ENCODE data around the gene ATP11A.

ATP11A gene

GRCh38 chr13:112743451-112744167 is 53.8 kb downstream of the ATP11A start:
- Histone ChIP-seq H3K4me1 (ENCODE audit: insufficient read depth, poor library complexity, severe bottlenecking) (no peaks in the 10 kb centered on the region), H3K36me3 (ENCODE audit: low read depth) (no peaks in the 10 kb centered on the region), H3K27ac (ENCODE audit: poor library complexity, severe bottlenecking) (no peak overlapping the region), H3K9me3 (ENCODE audit: severe bottlenecking) (no peaks in the 10 kb centered on the region), H3K27me3 (ENCODE audit: insufficient read depth, poor library complexity, severe bottlenecking) (no peaks in the 10 kb centered on the region), H3K4me3 (ENCODE audit: severe bottlenecking) (no peak overlapping the region)
- DNase-seq (ENCODE audit: low spot score) (no peak), ATAC-seq (ENCODE audit: low read depth) (no peak)
- TF ChIP-seq CTCF (IDR thresholded peaks at IDR 0.05; ENCODE audit: poor library complexity, severe bottlenecking): no peak

- H3K4me1 ChIP-seq (ENCODE audit: insufficient read depth, poor library complexity, severe bottlenecking): no peaks in the 10 kb centered on the region
- H3K4me3 ChIP-seq (ENCODE audit: severe bottlenecking): no peak overlapping the region
- no peak for TF ChIP-seq CTCF (IDR thresholded peaks at IDR 0.05; ENCODE audit: poor library complexity, severe bottlenecking)
- DNase-seq (ENCODE audit: low spot score) (no peak), ATAC-seq (ENCODE audit: low read depth) (peak; percentile 31; the same call in 1 of the 3 replicates)
- H3K9me3 ChIP-seq (ENCODE audit: severe bottlenecking): no peaks in the 10 kb centered on the region
- H3K27ac ChIP-seq (ENCODE audit: poor library complexity, severe bottlenecking): no peak overlapping the region
- no peaks in the 10 kb centered on the region for H3K27me3 ChIP-seq (ENCODE audit: insufficient read depth, poor library complexity, severe bottlenecking)
- H3K36me3 ChIP-seq (ENCODE audit: low read depth): no peaks in the 10 kb centered on the region
Measured at GRCh38 chr13:112744168-112745021, 54.6 kb downstream of the ATP11A start.

- DNase-seq (ENCODE audit: low spot score) (no peak), ATAC-seq (ENCODE audit: low read depth) (no peak)
- no peaks in the 10 kb centered on the region for H3K27me3 ChIP-seq (ENCODE audit: insufficient read depth, poor library complexity, severe bottlenecking)
- no peak overlapping the region for H3K4me3 ChIP-seq (ENCODE audit: severe bottlenecking)
- H3K27ac ChIP-seq (ENCODE audit: poor library complexity, severe bottlenecking): no peak overlapping the region
- H3K9me3 ChIP-seq (ENCODE audit: severe bottlenecking): no peaks in the 10 kb centered on the region
- no peaks in the 10 kb centered on the region for H3K4me1 ChIP-seq (ENCODE audit: insufficient read depth, poor library complexity, severe bottlenecking)
- no peaks in the 10 kb centered on the region for H3K36me3 ChIP-seq (ENCODE audit: low read depth)
- no peak for TF ChIP-seq CTCF (IDR thresholded peaks at IDR 0.05; ENCODE audit: poor library complexity, severe bottlenecking)
Measured at GRCh38 chr13:112746044-112746443, 56.2 kb downstream of the ATP11A start.

- ATAC-seq (ENCODE audit: low read depth) (no peak), DNase-seq (ENCODE audit: low spot score) (no peak)
- no peaks in the 10 kb centered on the region for H3K27me3 ChIP-seq (ENCODE audit: insufficient read depth, poor library complexity, severe bottlenecking)
- no peaks in the 10 kb centered on the region for H3K9me3 ChIP-seq (ENCODE audit: severe bottlenecking)
- no peak for TF ChIP-seq CTCF (IDR thresholded peaks at IDR 0.05; ENCODE audit: poor library complexity, severe bottlenecking)
- no peaks in the 10 kb centered on the region for H3K4me1 ChIP-seq (ENCODE audit: insufficient read depth, poor library complexity, severe bottlenecking)
- no peak overlapping the region for H3K27ac ChIP-seq (ENCODE audit: poor library complexity, severe bottlenecking)
- no peaks in the 10 kb centered on the region for H3K36me3 ChIP-seq (ENCODE audit: low read depth)
- H3K4me3 ChIP-seq (ENCODE audit: severe bottlenecking): no peak overlapping the region
Measured at GRCh38 chr13:112747256-112747655, 57.4 kb downstream of the ATP11A start.

All from RWPE2 (cell line).